ENCODE results near the gene MORC4.
"Not testable (repeated sequence)": the region's sequence is repeated elsewhere in the genome, so short reads cannot be mapped to it uniquely, and the experiment has no call there.

The MORC4 gene

GRCh38 chrX:107000013-107000515, at the start of gene MORC4:
Gene MORC4 (minus strand): TSS chrX:107000212. CDS start chrX:106999969, 243 bp downstream.
- peak; percentile 77 for DNase-seq

DNA sequence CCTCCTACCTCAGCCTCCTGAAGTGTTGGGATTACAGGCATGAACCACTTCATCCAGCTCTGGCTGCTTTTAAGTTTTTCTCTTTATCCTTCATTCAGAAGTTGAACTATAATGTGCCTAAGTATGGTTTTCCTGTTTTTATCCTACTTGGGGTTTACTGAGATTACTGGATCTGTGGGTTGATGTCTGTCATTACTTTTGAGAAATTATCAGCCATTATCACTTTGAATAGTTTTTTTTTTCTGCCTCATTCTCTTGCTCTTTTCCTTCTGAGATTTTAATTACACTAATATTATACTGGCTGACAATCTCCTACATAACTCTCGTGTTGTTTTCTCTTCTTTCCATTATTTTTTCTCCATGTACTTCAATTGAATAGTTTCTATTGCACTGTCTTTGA, 47.6 kb upstream of the MORC4 start:
- no peak for DNase-seq

GRCh38 chrX:107029752-107030151, 29.7 kb upstream of the MORC4 start:
- DNase-seq = no peak

DNA sequence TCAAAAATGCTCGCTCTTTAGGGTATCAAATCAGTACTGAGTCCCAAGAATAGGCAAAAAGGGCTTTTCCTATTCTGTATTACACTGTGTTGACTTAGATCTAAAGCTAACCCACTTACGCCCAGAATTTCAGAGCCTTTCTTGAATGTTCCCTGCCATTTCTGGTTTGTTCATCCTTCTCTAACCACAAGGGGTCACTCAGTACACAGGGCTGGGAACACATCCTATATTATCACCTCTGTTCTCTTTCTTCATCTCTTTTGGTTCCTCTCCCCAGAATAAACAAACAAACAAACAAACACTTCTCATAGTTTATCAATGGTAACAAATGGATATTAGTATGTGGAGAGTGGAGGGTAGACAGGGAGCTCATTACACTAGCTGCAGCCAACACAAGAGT, 25.5 kb upstream of the MORC4 start:
- DNase-seq = peak; percentile 11

- DNase-seq = no peak
These were observed 14.9 kb upstream of the MORC4 start for GRCh38 chrX:107014936-107015335.

DNA sequence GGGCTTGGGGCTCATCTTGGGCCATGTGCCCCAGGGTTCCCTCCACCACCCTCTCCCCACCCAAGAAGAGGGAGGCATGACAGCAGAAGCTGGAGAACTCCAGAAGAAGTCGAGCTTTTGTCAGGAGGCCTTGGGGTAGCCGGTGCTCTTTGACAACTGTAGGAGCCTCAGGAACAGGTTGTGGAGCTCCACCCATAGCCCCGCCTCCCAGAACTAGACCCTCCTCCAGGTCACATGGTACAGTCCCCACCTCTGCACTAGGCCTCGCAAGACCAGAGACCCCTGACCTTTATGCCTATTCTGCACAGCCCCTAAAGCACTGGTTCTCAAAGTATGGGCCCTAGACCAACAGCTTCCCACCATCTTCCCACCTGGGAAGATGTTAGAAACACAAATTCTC, 8.0 kb upstream of the MORC4 start:
- DNase-seq = no peak

DNA sequence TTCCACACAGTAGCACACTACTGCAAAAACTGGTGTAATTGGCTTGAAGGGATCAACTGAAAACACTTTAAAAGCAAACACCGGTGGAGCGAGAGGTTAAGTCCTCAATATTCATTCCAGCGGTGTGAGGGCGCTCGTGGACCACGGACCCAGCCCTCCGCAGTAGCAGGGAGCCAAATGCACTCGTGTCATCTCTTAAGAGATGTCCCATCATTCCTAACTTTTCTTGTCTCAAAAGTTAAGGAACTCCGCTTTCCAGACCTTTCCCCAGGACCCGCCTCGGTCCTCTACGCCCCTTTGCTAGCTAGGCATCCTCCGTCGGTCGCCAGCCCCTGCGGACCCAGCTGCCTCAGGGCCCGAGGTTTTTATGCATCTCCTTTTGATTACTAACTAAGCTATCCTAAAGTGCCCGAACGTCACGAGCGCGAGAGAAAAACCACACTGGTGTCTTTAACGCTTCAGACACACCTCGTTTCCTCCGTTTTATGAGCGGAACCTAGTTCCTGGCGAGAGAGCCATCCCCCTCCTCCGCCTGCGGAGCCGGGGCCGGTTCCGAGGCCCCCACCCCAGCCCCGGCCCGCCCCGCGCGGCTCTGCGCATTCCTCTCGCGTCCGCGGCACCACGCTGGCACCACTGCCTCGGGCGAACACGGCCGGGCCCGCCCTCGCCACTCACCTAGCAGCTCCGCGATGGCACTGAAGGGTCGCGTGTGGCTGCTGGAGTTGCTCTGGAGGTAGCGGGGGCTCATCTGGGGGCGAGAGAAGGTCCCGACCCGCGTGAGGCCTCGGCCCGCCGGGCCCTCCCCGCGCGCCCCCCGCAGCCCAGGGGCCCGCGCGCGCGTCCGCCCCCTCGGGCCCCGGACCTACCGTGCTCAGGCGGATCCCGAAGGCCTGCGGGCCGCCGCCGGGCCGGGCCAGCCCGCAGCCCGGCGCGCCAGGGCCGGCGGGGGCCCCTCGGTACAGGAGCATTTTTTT, 723 bp downstream of the MORC4 start:
- peak; percentile 46 for DNase-seq

DNA sequence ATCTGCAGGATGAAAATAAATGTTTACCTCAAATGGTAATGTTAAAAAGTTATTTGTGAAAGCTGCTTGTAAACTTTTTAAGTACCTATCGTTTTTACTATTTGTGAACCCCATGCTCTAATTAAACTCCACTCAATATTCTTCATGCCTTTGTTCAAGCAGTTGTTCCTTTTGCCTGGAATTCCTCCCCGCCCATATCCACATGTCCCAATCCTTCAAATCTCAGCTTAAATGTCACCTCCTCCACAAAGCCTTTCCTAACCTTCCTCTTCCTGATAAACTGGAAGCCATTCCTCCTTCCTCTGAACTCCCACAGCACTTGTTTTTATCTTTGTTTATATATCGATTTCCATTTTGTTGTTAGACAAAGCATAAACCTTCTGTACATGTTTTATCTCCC, 2.4 kb downstream of the MORC4 start:
- no peak for DNase-seq

- DNase-seq = no peak
These were observed 4.3 kb downstream of the MORC4 start for GRCh38 chrX:106995678-106996077.

DNA sequence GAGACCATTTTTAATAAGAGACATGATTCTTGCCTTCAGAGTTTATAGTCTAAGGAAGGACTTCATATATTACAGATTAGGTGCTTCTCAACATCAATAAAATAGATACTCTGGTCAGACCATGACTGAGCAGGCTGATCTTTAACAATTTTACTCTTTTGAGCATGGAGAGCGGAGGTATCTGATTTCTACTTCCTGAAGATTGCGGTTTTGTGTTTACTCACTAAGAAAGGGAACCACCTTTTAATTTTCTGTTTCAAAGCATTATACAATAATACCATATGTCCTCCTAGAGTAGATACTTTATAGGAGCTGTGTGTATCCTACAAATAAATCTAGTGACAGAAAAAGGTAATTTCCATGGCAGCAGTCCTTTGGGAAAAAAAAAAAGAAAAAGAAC, 12.5 kb downstream of the MORC4 start:
- peak; percentile 3 for DNase-seq

GRCh38 chrX:106980952-106981626, 18.9 kb downstream of the MORC4 start:
- no peak for DNase-seq

GRCh38 chrX:106976416-106976815, 23.6 kb downstream of the MORC4 start:
- peak; percentile 3 for DNase-seq

GRCh38 chrX:106973433-106974149, 26.4 kb downstream of the MORC4 start:
- no peak for DNase-seq

- no peak for DNase-seq
These were observed 27.1 kb downstream of the MORC4 start for GRCh38 chrX:106972896-106973295.

DNA sequence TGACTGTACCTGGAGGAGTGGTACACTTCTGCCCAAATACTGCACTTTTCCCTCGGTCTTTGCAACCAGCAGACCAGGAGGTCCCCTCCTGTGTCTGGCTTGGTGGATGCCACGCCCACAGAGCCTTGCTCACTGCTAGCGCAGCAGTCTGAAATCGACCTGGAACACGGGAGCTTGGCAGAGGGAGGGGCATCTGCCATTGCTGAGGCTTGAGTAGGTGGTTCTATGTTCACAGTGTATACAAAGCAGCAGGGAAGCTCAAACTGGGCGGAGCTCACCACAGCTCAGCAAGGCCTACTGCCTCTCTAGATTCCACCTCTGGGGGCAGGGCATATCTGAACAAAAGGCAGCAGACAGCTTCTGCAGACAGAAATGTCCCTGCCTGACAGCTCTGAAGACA, 33.5 kb downstream of the MORC4 start:
- DNase-seq = not testable (repeated sequence)

GRCh38 chrX:106964290-106964689, 35.7 kb downstream of the MORC4 start:
- no peak for DNase-seq

- no peak for DNase-seq
These were observed 36.9 kb downstream of the MORC4 start for GRCh38 chrX:106963111-106963510.

GRCh38 chrX:106959901-106960300, 40.1 kb downstream of the MORC4 start:
- DNase-seq = no peak

DNA sequence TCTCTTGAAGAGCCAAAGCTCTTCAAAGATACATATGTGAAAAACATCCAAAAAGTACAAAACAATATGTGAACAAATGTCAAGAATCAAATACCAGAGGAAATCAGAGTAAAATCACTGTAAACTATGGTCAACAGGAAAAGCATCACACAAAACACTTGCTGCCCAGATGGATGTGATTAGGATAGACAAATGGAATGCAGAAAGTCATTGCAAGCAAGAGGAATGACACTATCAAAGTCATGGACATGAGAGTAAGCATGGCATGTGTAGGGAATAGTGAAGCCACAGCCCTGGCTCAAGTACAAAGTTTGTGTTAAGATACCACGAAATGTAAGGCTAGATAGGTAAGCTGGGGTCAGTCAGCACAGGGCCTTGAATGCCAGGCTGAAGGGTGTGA, 42.2 kb downstream of the MORC4 start:
- no peak for DNase-seq

DNA sequence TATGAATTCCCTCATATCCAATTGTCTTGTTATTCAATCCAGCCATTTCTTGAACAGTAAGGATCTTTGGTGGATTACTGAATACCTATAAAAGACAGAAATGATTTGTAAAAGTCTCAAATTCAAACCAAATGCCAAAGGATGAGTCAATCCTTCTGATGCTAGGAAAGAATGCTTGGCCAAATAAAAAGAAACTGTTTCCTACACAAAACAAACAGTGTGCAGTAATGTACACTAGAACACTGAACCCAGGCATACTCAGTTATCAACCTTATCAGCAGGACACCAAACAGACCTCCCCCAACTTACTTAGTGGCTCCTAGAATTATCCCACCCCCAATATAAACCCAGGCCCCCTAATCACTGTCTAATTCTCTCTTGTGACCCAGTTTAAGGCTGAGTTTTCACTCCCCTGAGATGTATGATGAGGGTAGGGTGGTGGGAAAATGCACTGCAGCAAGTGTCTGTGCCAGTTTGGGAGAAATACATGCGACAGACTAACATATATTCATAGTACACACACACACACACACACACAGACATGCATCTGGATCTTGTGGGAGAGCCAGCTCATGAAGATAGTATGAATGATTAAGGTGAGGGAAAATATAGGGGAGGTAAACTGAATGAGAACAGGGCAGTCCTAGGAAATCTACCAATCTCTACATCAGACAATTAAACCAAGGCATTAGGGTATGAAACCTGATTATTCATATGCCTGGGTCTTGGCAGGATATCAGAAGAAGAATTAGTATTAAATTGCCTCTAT, 44.8 kb downstream of the MORC4 start:
- no peak for DNase-seq

GRCh38 chrX:106954041-106954440, 46.0 kb downstream of the MORC4 start:
- DNase-seq = no peak

GRCh38 chrX:106952988-106953387, 47.0 kb downstream of the MORC4 start:
- no peak for DNase-seq
